Stimulated activated CD8-positive, alpha-beta memory T cell treated with anti-CD3 and anti-CD28 coated beads, Interleukin-7, amount 100 ng/mL, for 24 hours (primary cell): ENCODE measurements around the gene TADA1.
"Not testable (repeated sequence)": the region's sequence is repeated elsewhere in the genome, so short reads cannot be mapped to it uniquely, and the experiment has no call there.

Source experiments
- DNase-seq: peaks from one replicate; pipeline ENCODE4 v3.0.0-alpha.2; 2020; ENCODE audit warnings: low read depth

The TADA1 gene

DNA sequence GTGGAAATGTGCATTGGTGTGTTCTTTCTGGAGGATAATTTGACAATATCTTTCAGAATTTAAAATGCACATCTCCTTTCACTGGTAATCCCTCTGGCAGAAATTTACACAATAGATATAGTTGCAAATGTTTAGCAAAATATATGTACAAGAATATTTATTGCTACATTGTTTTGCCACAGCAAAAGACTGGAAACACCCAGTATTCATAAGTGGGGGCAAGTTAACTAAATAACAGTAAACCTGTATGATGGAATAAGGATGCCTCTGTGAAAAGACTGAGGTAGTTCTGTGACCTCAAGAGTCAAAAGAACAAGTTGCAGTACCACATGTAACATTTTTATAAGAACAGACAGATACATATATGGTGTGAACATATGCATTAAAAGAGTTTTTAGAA, 13.7 kb upstream of the TADA1 start:
- no peak for DNase-seq

DNA sequence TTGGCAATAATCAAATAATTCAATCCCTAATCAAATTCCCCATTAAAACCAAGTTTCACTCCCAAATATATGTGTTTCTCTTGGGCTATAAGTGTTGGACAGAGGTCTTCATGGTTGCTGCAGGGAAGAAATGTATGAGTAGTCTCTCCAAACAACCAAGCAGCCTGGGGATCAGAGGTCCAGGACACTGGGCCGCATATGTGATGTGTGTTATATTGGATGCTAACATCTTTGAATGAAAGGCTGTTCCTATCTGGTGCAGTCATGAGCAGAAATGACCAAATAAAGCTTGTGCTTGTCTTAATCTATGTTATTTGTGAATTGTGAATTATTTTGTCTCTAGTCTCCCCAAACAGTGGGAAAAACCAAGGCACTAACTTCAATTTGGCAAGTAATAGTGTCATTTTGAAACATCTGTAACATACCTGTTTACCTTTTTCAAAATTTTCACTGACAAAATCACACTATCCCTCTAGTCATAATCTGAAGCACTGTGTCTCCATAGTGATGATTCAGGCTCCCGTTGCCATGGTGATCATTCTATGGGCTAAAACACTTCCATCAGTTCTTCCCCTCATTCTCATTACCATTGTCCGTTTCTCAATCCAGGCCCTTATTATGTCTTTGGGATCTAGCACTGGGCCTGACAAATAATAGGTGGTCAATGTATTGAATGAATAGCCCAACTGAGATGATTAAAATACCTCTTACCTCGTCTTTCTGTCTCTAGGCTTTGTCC, 12.5 kb upstream of the TADA1 start:
- no peak for DNase-seq

DNA sequence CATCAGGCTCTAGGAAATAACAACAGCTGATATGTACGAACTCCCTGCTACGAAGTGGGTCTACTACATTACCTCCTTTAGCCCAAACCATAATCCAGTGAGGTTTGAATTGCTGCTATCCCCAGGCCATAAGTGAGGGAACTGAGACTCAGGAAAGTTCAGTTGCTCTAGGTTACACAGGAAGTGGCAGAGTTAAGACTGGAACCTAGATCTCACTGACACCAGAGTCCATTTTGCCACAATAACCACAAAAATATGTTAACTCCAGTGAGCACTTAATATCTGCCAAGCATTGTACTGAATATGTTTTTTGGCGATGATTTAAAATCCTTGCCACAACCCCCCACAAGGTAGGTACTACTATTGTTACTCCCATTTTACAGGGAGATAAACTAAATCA, 8.9 kb upstream of the TADA1 start:
- no peak for DNase-seq

DNA sequence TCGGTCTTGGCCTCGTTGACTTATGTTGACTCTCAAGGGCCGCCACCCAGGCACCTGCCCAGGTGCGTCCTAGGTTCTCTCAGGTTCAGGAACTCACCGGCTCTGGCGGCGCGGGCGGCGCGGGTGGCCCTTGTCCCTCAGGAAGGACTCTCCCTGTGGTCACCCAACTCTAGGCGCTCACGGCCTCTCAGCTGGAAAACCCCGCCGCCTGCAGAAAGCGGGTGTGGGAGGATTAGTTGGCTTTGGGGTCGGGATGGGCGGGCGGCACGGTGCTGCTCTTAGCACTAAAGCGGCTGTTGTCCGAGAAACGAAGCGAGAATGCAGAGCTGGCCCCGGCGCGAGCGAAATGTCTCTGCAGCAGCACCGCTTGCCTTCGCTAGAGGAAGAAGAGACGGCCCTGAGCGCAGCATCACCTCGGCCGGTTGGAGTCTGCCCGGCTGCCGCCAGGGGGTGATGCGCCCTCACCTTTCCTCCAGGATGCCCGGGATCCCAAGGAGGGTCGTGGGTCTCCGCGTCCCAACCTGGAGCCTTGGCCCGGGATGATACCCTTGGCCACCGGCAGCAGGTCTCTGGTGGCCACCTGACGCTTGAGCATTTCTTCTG, 8.1 kb upstream of the TADA1 start:
- DNase-seq: no peak

DNA sequence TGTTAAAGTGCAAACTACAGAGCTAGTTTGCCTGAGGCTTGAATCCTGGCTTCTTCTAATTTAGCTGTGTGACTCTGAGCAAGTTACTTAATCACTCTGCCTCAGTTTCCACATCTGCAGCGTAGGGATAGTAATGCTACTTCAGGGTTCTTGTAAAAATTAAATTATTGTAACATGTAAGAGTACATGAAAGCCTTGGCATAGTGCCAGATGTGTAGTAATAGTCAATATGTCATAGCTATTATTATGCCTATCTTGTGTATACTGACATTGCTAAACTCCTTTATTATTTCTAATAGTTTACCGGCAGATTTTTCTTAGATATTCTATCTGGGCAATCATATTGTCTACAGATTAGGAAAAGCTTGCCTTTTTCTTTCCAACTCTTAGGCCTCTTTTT, 6.8 kb upstream of the TADA1 start:
- no peak for DNase-seq

DNA sequence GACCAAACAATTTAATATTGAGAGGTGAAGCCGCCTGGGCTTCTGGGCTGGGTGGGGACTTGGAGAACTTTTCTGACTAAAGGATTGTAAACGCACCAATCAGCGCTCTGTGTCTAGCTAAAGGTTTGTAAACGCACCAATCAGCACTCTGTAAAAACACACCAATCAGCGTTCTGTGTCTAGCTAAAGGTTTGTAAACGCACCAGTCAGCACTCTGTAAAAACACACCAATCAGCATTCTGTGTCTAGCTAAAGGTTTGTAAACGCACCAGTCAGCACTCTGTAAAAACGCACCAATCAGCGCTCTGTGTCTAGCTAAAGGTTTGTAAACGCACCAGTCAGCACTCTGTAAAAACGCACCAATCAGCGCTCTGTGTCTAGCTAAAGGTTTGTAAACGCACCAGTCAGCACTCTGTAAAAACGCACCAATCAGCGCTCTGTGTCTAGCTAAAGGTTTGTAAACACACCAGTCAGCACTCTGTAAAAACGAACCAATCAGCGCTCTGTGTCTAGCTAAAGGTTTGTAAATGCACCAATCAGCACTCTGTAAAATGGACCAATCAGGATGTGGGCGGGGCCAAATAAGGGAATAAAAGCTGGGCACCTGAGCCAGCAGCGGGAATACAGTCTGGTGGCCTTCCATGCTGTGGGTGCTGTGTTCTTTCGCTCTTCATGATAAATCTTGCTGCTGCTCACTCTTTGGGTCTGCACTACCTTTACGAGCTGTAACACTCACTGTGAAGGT, 2.3 kb upstream of the TADA1 start:
- not testable (repeated sequence) for DNase-seq

DNA sequence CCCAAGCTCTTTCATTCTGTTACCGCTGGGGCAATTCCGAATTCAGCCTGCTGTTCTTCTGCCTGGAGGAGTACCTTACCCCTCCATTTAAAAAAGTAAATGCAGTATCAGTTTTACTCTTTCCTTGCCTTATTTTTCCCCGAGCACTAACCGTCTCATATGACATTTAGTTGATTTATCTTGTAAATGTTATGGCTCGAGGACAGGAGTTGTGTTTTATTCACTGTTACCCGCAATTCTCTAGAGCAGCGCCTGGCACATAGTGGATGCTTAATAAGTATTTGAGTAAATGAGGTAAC, 425 bp upstream of the TADA1 start:
- no peak for DNase-seq

DNA sequence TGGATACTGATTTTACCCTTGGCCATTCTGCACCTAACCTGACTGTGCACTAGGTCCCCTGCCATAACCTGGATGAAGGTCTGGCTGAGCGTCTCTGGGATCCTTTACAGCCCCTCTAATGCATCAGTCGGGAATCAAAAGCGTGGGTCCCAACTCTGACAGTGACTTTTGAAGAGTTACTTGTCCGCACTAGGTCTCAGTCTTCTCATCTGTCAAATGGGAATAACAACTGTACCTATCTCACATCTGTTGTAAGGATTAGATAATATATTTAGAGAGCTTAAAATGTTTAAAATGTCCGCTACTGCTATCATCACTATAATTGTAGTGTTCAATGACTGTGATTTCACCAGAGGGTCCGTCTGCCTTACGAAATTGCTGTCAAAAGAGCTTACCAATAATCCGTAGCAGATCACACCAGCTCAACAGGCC, 746 bp downstream of the TADA1 start:
- no peak for DNase-seq

DNA sequence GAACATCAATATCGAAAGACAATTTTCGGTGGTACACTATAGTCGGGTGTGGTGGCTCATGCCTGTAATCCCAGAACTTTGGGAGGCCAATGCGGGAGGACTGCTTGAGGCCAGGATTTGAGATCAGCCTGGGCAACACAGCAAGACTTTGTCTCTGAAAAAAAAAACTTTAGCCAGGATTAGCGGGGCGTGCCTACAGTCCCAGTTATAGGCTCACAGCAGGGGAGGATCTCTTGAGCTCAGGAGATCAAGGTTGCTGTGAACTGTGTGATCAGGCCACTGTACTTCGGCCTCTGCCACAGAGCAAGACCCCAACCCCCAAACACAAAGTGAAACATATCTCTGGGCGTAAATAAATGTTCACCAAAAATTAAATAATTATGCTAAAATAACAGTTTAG, 1.6 kb downstream of the TADA1 start:
- DNase-seq: no peak

DNA sequence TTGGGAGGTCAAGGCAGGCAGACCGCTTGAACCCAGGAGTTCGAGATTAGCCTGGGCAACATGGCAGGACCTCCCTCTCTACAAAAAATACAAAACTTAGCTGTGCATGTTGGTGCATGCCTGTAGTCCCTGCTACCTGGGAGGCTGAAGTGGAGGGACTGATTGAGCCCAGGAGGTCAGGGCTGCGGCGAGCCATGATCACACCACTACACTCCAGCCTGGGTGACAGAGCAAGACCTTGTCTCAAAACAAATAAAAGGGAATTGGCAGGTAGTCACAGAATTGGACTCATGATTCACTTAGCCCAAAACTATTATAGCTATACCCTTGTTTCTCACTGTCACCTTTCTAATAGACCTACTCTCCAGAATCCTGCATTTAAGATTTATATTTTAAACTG, 5.5 kb downstream of the TADA1 start:
- no peak for DNase-seq

DNA sequence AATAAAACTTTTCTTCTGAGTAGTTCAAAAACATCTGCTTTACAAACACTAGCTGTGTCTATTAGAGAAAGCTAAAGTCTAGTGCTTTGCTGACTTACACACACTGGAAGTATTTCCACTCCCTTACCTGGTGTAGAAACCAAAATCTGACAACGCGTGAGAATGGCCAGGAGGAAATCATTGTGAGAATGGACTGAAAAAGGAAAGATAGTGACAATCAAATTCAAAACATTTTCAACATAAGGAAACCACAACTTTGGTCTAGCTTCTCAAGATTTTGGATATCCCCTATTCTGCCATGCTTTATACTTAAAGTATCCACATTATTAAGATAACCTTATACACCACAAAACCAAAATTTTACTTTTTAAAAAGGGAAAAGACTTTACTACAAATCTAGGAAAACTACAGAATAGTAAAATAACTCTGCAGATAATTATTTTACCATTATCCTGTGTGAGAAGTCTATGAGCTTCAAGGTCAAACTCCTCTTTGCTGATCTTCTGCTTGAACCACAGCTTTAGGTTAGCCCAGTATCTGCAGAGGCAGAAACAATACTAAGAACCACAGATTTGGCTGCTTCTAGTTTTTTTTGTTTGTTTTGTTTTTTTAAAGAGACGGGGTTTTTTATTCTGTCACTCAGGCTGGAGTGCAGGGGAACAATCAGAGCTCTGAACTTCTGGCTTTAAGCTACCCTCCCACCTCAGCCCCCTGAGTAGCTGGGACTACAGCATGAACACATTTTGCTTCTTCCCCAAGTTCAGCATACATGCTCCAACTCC, 6.6 kb downstream of the TADA1 start:
- no peak for DNase-seq

DNA sequence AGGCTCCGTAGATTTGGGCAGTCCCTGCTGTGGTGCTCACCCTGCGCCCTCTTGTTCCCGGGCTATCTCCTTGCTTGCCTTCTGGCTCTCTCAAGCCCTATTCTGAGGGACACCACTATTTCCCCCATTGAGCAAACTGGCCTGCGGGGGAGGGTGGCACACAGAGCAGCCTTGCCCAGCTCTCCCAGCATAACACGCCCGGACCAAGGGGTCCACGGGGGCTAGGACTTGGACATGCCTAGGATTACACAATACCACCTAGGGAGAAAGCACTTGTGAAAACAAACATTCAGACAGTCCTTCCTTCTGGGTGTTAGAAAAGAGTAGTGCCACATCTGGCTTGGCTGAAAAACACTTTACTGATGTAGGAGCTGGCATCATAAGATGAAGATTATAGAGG, 7.4 kb downstream of the TADA1 start:
- no peak for DNase-seq

DNA sequence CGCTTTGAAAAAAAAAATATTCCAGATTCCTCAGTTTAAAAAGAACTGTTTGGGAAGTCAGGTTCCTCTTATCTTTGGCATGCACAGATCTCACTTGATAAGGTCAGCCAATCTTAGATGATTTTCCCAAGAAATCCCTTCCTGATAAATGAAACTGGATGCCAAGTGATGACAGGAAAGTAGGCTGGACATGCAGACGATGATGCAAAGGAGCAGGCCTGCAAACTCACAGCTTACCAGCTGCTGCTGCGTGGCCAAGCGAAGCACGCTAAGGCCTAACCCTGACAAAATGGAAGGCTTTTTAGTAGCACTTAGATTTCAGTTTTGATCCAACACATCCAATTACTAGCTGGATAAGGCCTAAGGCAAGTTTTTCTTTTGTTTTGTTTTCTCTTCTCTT, 10.1 kb downstream of the TADA1 start:
- no peak for DNase-seq

DNA sequence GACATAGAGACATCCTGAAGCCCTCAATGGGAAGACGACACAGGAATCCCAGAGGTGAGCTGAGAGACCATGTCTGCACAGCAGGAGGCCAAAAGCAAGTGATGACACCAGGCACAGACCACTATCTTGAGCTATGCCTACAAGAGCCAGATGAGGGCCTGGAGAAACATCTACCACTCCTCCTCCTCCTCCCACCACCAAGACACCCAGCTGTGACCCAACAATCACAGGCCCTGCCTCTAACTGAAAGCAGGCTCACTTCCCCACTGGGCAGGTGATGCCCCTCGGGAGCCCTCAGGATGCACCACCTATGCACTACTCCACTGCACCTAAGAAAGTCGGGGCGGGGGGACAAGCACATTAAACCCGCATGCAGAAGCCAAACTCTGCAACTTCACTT, 16.5 kb downstream of the TADA1 start:
- no peak for DNase-seq

DNA sequence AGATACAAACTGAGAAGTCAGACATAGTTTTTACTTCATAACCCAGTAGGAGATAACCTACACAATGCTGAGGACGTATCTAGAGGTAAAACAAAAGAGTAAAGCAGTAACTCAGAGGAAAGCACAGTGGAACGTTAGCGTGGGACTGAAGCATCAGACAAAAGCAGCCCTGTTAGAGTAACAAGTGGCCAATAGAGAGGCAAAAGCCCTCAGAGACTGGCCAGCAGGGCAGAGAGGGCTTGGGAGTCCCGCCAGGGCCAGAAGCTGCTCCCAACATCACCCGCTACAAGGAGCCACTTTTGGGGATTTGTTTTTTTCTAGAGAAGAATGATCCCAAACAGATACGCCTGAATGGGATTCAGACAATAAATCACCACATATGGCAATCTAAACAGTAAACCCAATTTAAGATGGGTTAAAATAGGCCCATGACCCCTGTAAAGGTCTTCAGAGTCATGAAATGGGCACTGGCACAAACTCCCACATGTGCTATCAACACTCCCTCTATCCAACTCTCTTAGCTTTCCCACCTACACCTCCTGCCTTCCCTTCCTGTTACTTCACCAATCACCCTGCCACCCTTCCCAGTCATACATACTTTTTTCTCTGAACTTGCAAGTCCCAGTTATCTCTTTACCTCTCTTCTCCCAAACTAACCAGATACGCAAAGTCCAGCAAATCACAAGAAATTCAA, 17.2 kb downstream of the TADA1 start:
- DNase-seq: no peak

DNA sequence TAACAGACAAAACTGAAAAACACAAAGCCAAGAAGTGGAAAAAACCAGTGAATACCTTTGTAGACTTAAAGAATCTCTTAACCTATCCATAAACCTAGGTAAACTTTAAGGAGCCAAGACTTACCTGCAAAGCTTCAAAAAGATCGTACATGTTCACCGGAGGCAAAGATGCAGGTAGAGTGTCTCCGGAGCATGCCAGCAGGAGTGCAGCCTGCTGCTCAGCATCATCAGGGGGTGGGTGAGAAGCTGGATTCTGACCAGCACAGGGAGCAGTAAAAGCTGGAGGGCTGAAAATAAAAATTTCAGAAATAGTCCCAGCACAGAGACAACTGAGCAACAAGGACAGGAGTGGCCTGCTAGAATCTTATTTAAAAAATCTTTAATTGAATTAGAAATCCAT, 18.1 kb downstream of the TADA1 start:
- no peak for DNase-seq

DNA sequence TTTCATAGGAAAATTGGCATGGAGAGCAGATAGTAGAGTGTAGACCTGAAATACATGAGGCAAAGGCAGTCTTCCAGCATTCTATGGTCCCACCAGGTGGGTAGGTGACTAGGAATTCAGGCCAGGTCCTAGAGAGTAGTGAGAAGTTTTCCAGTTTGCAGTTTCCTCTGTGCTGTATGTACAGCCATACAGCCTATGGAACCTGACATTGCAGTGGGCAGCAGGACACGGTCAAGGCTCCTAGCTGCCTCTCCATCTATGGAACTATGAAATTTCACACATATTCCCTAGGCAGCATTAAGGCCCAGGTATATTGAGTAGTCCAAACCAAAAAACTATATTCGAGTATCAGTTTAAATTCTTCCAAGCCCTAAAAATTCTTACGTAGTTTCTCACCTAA, 20.5 kb downstream of the TADA1 start:
- no peak for DNase-seq

DNA sequence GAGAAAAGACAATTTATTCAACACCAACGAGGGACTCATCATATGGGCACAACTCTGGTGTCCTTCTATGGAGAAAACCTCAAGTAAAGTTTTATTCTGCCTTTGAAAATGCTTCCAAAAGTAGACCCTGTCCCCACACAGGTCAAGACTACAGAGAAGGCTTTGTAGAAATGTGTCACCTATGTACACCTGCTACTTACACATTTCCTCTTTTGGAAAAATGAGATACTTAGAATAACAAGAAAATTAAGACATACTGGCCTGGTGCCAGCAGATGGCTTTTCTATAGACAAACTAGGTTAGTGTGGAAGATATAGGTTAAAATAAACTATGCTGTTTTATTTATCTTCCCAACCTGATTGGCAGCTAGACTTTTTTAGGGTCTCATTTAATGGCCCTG, 23.1 kb downstream of the TADA1 start:
- DNase-seq: no peak

DNA sequence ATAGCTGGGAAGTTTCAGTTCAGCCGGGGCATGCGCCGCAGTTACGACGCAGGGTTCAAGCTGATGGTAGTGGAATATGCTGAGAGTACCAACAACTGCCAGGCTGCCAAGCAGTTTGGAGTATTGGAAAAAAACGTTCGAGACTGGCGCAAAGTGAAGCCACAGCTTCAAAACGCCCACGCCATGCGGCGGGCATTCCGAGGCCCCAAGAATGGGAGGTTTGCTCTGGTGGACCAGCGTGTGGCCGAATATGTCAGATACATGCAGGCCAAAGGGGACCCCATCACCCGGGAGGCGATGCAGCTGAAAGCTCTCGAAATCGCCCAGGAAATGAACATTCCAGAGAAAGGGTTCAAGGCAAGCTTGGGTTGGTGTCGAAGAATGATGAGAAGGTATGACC, 26.9 kb downstream of the TADA1 start:
- DNase-seq: no peak

DNA sequence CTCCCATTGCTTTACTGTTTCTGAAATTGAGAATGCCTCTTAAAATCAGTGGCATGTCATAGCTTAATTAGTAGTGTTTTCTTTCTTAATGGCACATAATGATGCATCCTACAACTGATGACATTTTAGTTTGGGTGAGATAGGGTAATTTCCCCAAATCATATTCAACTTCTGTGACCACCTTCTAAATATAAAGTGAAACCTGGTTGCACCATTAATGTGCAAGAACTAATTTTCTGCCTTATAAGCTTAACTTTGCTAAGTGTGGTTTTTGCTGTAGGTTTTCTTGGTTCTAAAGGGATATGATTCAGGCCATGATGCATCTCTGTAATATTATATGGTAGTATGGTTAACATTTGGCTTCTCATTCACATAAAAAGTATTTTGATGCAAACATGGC, 27.9 kb downstream of the TADA1 start:
- DNase-seq: no peak

DNA sequence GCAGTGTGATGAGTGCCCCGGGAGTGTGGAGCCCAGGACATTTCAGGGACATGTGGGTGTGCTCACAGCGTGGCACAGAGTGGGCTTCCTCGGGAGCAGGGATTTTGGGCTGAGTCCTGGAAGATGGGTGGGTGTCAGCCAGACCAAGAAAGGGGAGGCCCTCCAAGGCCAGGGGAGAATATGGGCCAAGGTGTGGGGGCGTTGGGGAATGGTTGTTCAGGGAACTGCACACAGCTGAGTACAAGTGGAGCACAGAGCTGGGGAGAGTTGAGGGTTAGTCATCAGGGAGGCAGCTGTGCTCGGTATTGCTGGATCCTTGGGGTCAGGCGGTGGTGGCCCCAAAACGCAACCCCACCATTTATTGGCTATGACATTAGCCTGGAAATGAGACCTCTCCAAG, 31.3 kb downstream of the TADA1 start:
- DNase-seq: no peak
